ENCODE measurements around the gene EDEM3.

EDEM3 gene

DNA sequence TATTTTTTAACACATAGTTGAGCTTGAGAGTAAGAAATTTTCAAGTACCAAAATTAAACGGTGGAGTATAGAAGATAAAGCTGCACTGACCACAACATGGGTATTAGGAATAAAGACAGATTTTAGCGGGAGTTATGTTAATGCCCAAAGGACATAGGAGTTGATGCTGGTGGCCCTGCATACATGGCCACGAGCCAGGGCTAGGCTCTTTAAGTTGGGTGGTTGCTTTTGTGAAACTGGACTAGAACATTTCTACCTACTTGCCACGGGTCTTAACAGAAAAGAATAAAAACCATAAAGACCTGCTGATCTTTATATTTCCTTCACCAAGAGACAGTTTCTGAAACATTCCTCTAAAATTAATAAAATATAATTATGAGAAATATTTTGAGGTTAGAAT lies 14.9 kb downstream of the EDEM3 start:
- TF ChIP-seq POLR2A (IDR thresholded peaks at IDR 0.05; ENCODE audit: low read depth, low read length) = no peak
- no peak for DNase-seq (ENCODE audit: insufficient read length, low spot score)
- FAIRE-seq = no peak

DNA sequence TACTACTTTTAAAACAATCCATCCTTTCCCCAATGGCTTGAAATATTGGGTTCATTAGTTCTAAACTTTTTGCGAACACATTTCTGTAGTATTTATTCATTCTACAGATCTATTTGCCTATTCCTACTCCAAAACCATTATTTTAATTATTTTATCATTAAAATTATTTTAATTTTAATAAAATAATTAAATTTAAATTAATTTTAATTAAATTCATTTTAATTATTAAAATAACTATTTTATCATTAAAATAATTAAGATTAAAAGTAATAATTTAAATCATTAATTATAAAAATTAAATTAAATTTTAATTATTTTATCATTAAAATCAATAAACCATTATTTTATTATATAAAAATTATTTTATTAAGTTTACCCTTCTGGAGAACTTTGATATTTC lies 15.6 kb downstream of the EDEM3 start:
- TF ChIP-seq POLR2A (IDR thresholded peaks at IDR 0.05; ENCODE audit: low read depth, low read length) = no peak
- FAIRE-seq = no peak
- no peak for DNase-seq (ENCODE audit: insufficient read length, low spot score)

DNA sequence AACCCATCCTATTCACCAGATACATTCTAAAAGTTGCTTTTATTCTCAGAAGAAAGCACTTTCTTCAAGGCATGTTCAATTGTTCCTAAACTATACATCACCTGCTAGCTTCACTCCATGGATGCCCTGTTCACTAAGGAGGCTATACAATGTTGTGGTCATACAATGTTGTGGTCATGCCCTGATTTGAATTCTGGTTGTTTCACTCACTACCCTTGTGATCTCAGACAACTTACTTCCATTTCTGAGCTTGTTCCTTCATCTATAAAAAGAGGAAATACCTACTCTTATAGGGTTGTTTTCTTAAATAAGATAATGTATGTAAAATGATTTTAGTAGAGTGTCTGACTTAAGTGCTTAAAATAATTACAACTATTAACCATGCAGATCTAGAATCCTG lies 19.7 kb downstream of the EDEM3 start:
- FAIRE-seq (no peak), DNase-seq (ENCODE audit: insufficient read length, low spot score) (no peak)
- TF ChIP-seq POLR2A (IDR thresholded peaks at IDR 0.05; ENCODE audit: low read depth, low read length) = no peak

DNA sequence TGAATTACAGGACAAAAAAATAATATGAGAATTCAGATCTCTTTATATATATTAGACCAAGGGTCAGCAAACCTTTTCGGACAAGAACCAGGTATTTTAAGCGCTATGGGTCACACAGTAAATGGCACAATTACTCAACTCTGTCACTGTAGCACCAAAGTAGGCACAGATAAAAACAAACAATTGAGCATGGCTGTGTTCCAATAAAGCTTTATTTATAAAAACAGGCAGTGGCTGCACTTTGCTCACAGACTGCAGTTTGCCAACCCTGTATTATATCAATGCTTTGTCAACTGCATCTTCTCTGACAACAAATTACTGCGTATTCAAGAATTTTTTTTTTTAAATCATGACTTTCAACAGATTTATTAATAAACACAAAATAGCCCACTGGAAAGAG lies 29.8 kb downstream of the EDEM3 start:
- FAIRE-seq (no peak), DNase-seq (ENCODE audit: insufficient read length, low spot score) (no peak)
- no peak for TF ChIP-seq POLR2A (IDR thresholded peaks at IDR 0.05; ENCODE audit: low read depth, low read length)

DNA sequence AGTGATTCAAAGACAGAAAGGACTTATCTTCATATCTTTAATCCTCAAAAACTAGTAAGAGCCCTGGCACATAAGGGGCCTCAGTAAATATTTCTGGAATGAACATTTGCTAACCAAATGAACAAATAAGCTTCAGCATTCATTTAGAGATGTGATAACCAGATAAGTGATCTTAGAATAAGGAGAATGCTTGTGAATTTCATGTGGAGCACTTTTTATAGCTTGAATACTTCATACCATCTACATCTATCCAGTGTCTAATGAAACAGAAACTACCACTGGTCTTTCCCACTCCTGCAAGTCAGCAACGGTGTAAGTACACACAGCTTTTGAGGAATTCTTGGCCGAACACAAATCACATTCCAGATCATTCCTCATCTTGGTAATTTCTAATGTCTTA lies 38.5 kb downstream of the EDEM3 start:
- DNase-seq (ENCODE audit: insufficient read length, low spot score) (no peak), FAIRE-seq (no peak)
- TF ChIP-seq POLR2A (IDR thresholded peaks at IDR 0.05; ENCODE audit: low read depth, low read length) = no peak

DNA sequence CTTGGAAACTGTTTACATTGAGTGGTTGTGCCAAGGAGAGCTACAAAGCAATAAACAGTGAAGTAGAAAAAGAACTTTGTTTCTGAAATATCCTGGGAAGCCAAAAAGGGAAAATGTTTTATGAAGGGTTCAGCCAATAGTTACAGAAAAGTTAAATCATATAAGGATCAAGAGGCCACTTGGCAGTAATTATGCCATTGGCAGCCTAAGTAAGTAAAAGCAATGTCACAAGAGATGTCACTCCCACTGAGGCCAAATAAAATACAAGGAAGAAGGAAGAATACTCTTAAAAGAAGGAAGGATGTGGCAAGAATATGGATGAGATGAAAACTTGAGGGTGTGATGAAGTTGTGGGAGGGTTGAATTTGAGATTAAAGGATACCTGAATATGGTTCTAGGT lies 45.2 kb downstream of the EDEM3 start:
- FAIRE-seq (no peak), DNase-seq (ENCODE audit: insufficient read length, low spot score) (no peak)
- TF ChIP-seq POLR2A (IDR thresholded peaks at IDR 0.05; ENCODE audit: low read depth, low read length) = no peak

DNA sequence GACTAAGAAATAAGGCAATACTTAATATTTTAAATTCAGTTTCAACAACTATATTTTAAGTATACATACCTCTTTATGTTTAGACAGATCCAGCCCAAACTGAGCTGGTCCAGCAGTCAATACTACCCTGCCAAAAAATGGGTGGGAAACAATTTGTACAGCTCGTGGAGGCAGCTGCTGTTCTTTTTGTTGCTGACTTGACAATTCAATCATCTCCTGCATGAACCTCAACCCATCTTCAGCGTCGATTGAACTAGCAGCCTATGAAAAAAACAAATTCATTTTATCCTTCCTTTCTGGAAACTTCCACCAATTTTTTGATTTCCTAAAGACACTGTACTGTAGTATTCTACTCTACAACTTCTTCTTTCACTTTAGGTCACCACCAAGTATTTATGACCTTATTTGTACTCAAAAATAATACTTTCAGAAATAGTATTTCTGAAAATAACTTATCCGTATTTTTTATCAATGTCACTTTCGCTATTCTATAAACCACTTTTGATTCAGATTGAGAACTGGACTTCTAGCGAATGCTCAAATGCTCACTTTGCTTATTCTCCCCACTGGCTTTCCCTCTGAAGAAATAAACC lies 46.5 kb downstream of the EDEM3 start:
- no peak for TF ChIP-seq POLR2A (IDR thresholded peaks at IDR 0.05; ENCODE audit: low read depth, low read length)
- no peak for FAIRE-seq
- no peak for DNase-seq (ENCODE audit: insufficient read length, low spot score)

DNA sequence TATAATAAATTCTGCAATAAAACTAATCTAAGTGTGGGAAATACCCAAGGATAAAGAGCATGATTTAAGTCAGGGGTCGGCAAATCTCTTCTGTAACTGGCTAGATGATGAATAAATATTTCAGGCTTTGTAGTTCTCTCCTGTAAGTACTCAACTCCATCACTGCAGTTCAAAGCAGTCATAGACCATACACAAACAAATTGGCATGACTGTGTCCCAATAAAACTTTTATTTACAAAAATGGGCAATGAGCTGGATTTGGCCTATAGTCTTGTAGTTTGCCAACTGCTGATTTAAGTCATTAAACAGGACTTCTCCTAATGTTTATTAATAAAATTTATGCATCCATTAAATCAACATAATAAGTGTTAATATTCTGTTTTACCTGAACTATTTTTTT lies 49.4 kb downstream of the EDEM3 start:
- no peak for TF ChIP-seq POLR2A (IDR thresholded peaks at IDR 0.05; ENCODE audit: low read depth, low read length)
- DNase-seq (ENCODE audit: insufficient read length, low spot score) (no peak), FAIRE-seq (no peak)

DNA sequence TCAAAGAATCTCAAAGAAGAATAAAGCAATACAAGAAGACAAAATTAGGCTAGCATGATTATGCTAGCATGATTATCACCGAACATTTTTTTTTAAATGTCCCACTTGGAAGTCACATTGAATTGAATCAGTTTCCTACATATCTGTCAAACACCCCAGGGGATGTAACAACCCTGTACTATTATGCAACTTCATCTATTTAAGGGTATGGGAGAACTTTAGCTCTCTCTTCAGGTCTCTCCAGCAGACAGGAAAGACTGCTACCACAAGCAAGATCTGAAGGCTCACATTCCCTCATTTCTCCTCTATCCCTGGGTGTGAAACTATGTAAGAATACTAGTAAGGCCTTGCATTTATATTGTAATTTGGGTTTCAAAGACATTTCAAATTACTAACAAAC lies 52.8 kb downstream of the EDEM3 start:
- DNase-seq (ENCODE audit: insufficient read length, low spot score) (no peak), FAIRE-seq (no peak)
- TF ChIP-seq POLR2A (IDR thresholded peaks at IDR 0.05; ENCODE audit: low read depth, low read length) = no peak

DNA sequence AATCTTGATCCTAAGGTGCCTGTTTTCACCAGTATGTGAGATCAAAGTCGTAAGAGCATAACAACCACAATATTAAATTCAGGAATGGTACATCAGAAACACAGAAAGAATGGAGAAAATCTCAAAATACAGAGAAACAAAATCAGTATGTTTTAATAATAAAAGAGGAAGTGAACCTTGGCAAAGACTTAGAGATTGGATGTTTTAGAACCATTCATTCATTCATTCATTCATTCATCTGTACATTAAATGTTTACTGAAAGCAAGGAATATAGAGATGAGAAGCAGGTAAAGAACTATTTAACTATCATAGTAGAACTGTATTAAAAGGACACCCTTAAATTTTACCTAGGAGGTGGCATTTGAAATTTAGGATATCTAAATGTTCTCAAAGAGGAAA lies 55.7 kb downstream of the EDEM3 start:
- DNase-seq (ENCODE audit: insufficient read length, low spot score) (no peak), FAIRE-seq (no peak)
- TF ChIP-seq POLR2A (IDR thresholded peaks at IDR 0.05; ENCODE audit: low read depth, low read length) = no peak

DNA sequence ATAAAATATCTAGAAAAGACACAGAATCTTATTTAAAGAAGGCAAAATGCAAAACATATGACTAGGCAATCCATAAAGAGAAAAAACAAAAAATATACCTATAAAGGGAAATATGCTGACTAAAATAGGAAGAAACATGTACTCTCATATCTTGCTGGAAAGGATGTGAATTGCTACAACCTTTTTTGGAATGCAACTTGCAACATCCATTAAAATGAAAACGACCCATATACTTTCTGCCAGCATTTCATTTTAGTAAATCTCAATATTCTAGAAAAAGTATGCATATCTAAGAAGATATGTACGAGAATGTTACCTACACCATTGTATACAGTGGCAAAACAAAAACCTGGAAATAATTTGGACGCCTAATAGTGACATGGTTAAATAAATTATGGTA lies 56.6 kb downstream of the EDEM3 start:
- DNase-seq (ENCODE audit: insufficient read length, low spot score) (no peak), FAIRE-seq (no peak)
- no peak for TF ChIP-seq POLR2A (IDR thresholded peaks at IDR 0.05; ENCODE audit: low read depth, low read length)

DNA sequence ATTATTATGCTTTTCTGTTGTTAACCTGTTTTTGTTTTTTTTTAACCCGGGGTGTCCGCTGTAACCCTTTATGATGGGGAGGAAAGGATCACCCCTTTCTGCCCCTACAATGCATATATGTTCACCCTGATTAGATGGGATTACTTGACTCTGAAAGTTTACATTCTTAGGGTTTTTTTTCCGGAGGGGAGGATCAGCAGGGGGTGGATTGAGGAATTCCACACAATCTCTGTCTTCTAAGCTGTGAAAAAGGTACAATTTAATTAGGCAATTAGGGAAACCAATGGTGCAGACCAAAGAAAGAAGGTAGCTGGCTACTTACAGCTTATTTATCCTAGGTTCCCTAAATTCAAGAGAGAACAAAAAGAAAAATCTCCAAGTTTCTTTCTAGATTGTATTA lies 58.3 kb downstream of the EDEM3 start:
- DNase-seq (ENCODE audit: insufficient read length, low spot score) (no peak), FAIRE-seq (no peak)
- TF ChIP-seq POLR2A (IDR thresholded peaks at IDR 0.05; ENCODE audit: low read depth, low read length) = no peak

DNA sequence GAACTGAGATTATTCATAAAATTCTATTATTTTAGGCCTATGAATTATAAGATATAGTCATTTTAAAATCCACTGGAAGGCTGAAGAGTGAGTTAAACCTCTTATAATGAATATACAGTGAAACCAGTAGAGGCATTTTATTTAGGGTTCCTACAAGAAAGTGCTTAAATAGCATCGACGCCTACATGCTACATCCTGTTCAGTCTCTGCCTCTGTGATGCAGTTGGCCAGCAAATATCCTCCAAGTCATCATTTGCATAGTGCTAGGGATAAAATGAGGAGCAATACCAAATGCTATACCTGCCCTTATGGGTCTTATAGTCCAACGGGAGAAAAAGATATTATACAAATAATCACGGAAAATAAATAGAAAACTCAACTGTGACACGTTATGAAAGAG lies 59.6 kb downstream of the EDEM3 start:
- no peak for DNase-seq (ENCODE audit: insufficient read length, low spot score)
- no peak for FAIRE-seq
- no peak for TF ChIP-seq POLR2A (IDR thresholded peaks at IDR 0.05; ENCODE audit: low read depth, low read length)

DNA sequence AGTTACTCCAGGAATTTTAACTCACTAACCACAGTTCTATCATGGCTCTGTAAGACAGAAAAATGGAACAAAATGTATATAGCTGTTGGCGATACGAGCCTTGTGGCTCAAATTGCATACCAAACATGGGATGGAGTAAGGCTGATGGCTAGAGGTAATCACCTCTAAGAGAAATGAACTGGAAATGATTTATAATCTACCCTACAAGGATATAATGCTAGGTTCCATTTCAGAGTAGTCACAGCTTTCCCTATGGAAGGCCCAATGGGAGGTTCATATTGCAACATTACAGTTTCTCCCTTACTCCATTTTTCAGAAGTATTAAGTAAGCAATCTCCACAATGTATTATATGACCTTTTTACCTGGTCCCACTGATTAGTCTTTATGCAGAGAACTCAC lies 61.6 kb downstream of the EDEM3 start:
- no peak for TF ChIP-seq POLR2A (IDR thresholded peaks at IDR 0.05; ENCODE audit: low read depth, low read length)
- no peak for FAIRE-seq
- no peak for DNase-seq (ENCODE audit: insufficient read length, low spot score)

DNA sequence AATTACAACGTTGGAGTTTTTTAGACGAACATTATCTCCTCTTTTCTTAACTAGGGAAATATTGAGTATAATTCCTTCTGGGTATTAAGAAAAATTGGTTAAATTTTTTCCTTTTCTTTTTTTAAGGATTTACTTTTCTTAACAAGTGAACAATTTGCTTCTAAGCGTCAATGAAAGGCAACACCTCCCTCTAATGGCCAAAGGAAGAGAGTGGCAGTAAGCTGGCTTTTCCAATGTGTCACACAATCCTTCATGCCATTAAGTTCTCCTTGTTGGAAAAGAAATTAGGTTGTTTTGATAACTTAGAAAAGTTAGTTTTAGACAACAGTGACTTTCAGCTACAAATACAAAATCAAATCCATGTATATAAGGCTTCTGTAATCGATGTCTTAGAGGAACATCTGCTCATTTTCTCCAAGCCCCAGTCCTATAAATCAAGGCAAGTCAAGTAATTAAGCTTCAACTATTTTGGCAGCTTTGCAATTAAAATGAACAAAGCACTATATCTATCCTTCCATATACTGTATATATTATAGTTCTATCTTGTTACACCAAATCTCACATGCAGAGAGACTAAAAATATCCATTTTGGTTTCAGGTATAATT lies 62.8 kb downstream of the EDEM3 start:
- no peak for TF ChIP-seq POLR2A (IDR thresholded peaks at IDR 0.05; ENCODE audit: low read depth, low read length)
- DNase-seq (ENCODE audit: insufficient read length, low spot score) (no peak), FAIRE-seq (peak; percentile 72)

DNA sequence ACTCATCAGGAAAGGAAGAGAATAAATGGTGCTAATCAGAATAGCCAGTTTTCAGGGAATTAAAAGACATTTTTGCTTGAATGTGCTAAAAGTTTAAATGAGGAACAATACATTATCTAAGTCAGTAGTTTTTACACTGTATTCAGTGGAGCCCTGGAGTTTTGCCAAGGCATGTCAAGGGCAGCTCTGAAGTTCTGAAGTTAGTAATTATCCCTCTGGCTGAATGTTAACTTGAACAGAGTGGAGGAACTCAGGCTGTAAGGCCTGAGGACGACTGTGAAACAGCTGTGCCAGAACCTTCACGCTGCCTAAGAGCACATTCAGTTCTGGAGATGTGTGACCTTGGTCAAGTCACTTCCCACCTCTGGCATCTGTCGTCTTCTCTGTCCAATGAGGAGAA lies 68.1 kb downstream of the EDEM3 start:
- no peak for DNase-seq (ENCODE audit: insufficient read length, low spot score)

More for the DNA sequence above, 68.1 kb downstream of the EDEM3 start:
- no peak for TF ChIP-seq POLR2A (IDR thresholded peaks at IDR 0.05; ENCODE audit: low read depth, low read length)
- FAIRE-seq = no peak

All from H54 (cell line).